DND-41 (cell line): ENCODE measurements around the gene PRPF38B.

Experiments
- ATAC-seq: fragments of 200-7000 bp; cut with Tn5 transposase; 3 replicates; pipeline ENCODE4 v1.9.1; 2021; ENCODE audit warnings: low read depth; ENCODE audit not compliant: insufficient read depth
- DNase-seq: peaks from one replicate; pipeline ENCODE4 v3.0.0-alpha.2; 2020
- H2AFZ ChIP-seq: 2 replicates; pipeline ENCODE4 v1.6.0; 2012; ENCODE audit warnings: low read depth, low read length
- H3K27ac ChIP-seq: 2 replicates; pipeline ENCODE4 v1.5.1; 2012; ENCODE audit warnings: low read length, inconsistent platforms
- H3K27me3 ChIP-seq: fragments of 200-600 bp; sonication (generic); 2 replicates; pipeline ENCODE4 v1.6.0; 2012; ENCODE audit warnings: low read length, mild to moderate bottlenecking, inconsistent platforms; ENCODE audit not compliant: insufficient read depth, poor library complexity
- H3K36me3 ChIP-seq: 2 replicates; pipeline ENCODE4 v1.5.1; 2012; ENCODE audit warnings: low read length, inconsistent platforms; ENCODE audit not compliant: insufficient read depth
- H3K4me1 ChIP-seq: 2 replicates; pipeline ENCODE4 v1.5.1; 2012; ENCODE audit warnings: mild to moderate bottlenecking, low read length; ENCODE audit not compliant: insufficient read depth
- H3K4me2 ChIP-seq: 2 replicates; pipeline ENCODE4 v1.6.0; 2012; ENCODE audit warnings: mild to moderate bottlenecking, moderate library complexity, low read length, inconsistent platforms; ENCODE audit not compliant: insufficient read depth
- H3K4me3 ChIP-seq, 2 experiments: fragments of 200-600 bp in 1 of 2; shearing (Covaris generic) in 1 of 2; 2 replicates each; pipeline ENCODE4 v1.5.1; 2012 to 2016; ENCODE audit warnings: inconsistent platforms in 2 of 2, low read length in 2 of 2, mild to moderate bottlenecking in 2 of 2, low read depth in 1 of 2, moderate library complexity in 1 of 2
- H3K79me2 ChIP-seq: 2 replicates; pipeline ENCODE4 v1.6.0; 2012; ENCODE audit warnings: low read length, inconsistent platforms; ENCODE audit not compliant: insufficient read depth
- H3K9ac ChIP-seq: 2 replicates; pipeline ENCODE4 v1.6.0; 2012; ENCODE audit warnings: low read depth, mild to moderate bottlenecking, inconsistent platforms, low read length, moderate library complexity
- H3K9me3 ChIP-seq: 2 replicates; pipeline ENCODE4 v1.5.1; 2012; ENCODE audit warnings: low read length, moderate library complexity, mild to moderate bottlenecking, inconsistent platforms; ENCODE audit not compliant: insufficient read depth, severe bottlenecking
- H4K20me1 ChIP-seq: 2 replicates; pipeline ENCODE4 v1.6.0; 2012; ENCODE audit warnings: low read length; ENCODE audit not compliant: insufficient read depth
- CTCF ChIP-seq: IDR thresholded peaks from 2 replicates; pipeline ENCODE4 v1.5.1; 2012; ENCODE audit warnings: borderline replicate concordance, low read length, moderate library complexity, mild to moderate bottlenecking; ENCODE audit not compliant: poor library complexity, severe bottlenecking; ENCODE audit errors: extremely low read depth
- EZH2 ChIP-seq: IDR thresholded peaks from 3 replicates; pipeline ENCODE4 v1.6.1; 2012; ENCODE audit warnings: borderline replicate concordance, low read depth, mild to moderate bottlenecking, moderate library complexity, low read length, inconsistent platforms; ENCODE audit not compliant: severe bottlenecking

Gene PRPF38B

DNA sequence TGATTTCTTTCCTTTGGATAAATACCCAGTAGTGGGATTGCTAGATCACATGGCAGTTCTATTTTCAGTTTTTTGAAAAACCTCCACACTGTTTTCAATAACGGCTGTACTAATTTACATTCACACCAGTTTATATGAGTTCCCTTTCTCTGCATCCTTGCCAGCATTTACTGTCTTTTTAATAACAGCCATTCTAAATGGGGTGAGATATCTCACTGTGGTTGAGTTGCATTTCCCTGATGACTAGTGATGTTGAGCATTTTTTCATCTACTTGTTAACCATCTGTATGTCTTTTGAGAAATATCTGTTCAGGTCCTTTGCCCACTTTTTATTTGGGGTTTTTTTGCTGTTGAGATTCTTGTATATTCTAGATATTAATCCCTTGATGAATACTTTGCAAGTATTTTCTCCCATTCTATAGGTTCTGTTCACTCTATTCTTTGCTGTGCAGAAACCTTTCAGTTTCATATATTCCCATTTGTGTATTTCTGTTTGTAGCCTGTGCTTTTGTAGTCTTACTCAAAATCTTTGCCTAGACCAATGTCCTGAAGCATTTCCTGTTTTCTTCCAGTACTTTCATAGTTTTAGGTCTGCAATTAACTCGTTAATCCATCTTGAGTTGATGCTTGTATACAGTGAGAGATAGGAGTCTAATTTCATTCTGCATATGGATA is 38.5 kb upstream of the PRPF38B start:
- ATAC-seq (no peak), DNase-seq (no peak)
- TF ChIP-seq CTCF (no peak), EZH2 (no peak)
- no peaks in the 10 kb centered on the region for H3K79me2 ChIP-seq
- no peak overlapping the region for H3K4me2 ChIP-seq
- H4K20me1 ChIP-seq, result no peaks in the 10 kb centered on the region
- H3K27ac ChIP-seq, result no peak overlapping the region
- H3K36me3 ChIP-seq, result peaks cover 14% of the 10 kb centered on the region; the same call in 1 of the 2 replicates
- H3K27me3 ChIP-seq, result no peaks in the 10 kb centered on the region
- no peak overlapping the region for H3K4me3 ChIP-seq
- H3K9ac ChIP-seq, result no peak overlapping the region
- no peaks in the 10 kb centered on the region for H3K9me3 ChIP-seq
- no peaks in the 10 kb centered on the region; the same call in 1 of the 2 replicates for H3K4me1 ChIP-seq
- no peak overlapping the region for H2AFZ ChIP-seq

GRCh38 chr1:108657356-108658080 is 34.6 kb upstream of the PRPF38B start:
- Histone ChIP-seq H3K9me3 (no peaks in the 10 kb centered on the region), H3K79me2 (peaks cover 24% of the 10 kb centered on the region), H3K9ac (no peak overlapping the region), H3K36me3 (peaks cover 6% of the 10 kb centered on the region; the same call in 1 of the 2 replicates), H3K4me2 (no peak overlapping the region), H4K20me1 (no peaks in the 10 kb centered on the region), H3K4me1 (peaks cover 21% of the 10 kb centered on the region), H3K4me3 (no peak overlapping the region), H3K27ac (no peak overlapping the region), H2AFZ (no peak overlapping the region), H3K27me3 (no peaks in the 10 kb centered on the region)
- DNase-seq (no peak), ATAC-seq (no peak)
- TF ChIP-seq EZH2 (no peak), CTCF (no peak)

- Histone ChIP-seq H2AFZ (peak within 1 kb of the TSS; percentile 78), H3K9ac (peak within 1 kb of the TSS; percentile 81)
Observed at GRCh38 chr1:108661030-108661609, 31.0 kb upstream of the PRPF38B start, which contains the start of gene HENMT1. HENMT1 (minus strand) TSS chr1:108661093; CDS start chr1:108659884, 1,209 bp downstream.

More at GRCh38 chr1:108661030-108661609, 31.0 kb upstream of the PRPF38B start, which contains the start of gene HENMT1:
- TF ChIP-seq CTCF, result no peak
- TF ChIP-seq EZH2, result no peak
- Histone ChIP-seq H3K4me1 (peaks cover 23% of the 10 kb centered on the region), H3K27me3 (no peaks in the 10 kb centered on the region), H3K36me3 (no peaks in the 10 kb centered on the region; the same call in 1 of the 2 replicates), H4K20me1 (no peaks in the 10 kb centered on the region), H3K79me2 (peaks cover 24% of the 10 kb centered on the region), H3K27ac (peak within 1 kb of the TSS; percentile 97), H3K9me3 (no peaks in the 10 kb centered on the region), H3K4me2 (peak within 1 kb of the TSS; percentile 62), H3K4me3 (peak within 1 kb of the TSS; percentile 30 to 63; a peak in 3 of 4 replicates)
- ATAC-seq (peak; percentile 86), DNase-seq (peak; percentile 76)
